GM12878 (cell line): ENCODE measurements around the gene KHDRBS2. TPM values are rescaled to one million over a fixed set of nuclear protein-coding genes. Genes with fewer than 3 reads are reported as not detected.

Experiments used
- ATAC-seq: fragments of 200-7000 bp; cut with Tn5 transposase; 3 replicates; pipeline ENCODE4 v1.9.1; 2020; ENCODE audit warnings: mild to moderate bottlenecking, moderate library complexity
- BruUV-seq: library from RNA; stranded (reverse); fragments of 400-500 nt; replicated peaks from 2 replicates; lab custom pipeline; 2021; lab: Mats Ljungman, UMichigan
- CTCF ChIA-PET: fragments of 300-600 bp; sonication (Branson Sonifier 250); formaldehyde crosslinking; extraction: SDS; loops from one replicate; lab custom pipeline; 2021; ENCODE audit warnings: inconsistent platforms; lab: Yijun Ruan, JAX
- POLR2A ChIA-PET: fragments of 350-600 bp; formaldehyde crosslinking; extraction: SDS; loops from one replicate; lab custom pipeline; 2021; ENCODE audit warnings: inconsistent platforms; lab: Charles Lee
- RAD21 ChIA-PET: fragments of 300-600 bp; sonication (Branson Sonifier 250); formaldehyde crosslinking; loops from one replicate; lab custom pipeline; 2023; ENCODE audit warnings: antibody characterized with exemption; ENCODE audit not compliant: unreplicated experiment; lab: Charles Lee
- SMC1A ChIA-PET: fragments of 300-600 bp; sonication (Branson Sonifier 250); formaldehyde crosslinking; loops from one replicate; lab custom pipeline; 2023; ENCODE audit not compliant: unreplicated experiment, uncharacterized antibody; lab: Charles Lee
- DNase-seq: peaks from one replicate; pipeline ENCODE4 v3.0.0-alpha.2; 2011; ENCODE audit warnings: low read depth, low spot score
- FAIRE-seq: peaks from 3 replicates; lab custom pipeline; 2011; peaks lifted over from hg19 to GRCh38; lab: Jason Lieb, UNC
- H2AFZ ChIP-seq: 2 replicates; pipeline ENCODE4 v1.6.0; 2011; ENCODE audit warnings: low read depth, low read length, control low read depth; ENCODE audit not compliant: control insufficient read depth
- H3K27ac ChIP-seq: 2 replicates; pipeline ENCODE4 v1.5.1; 2011; ENCODE audit warnings: control low read depth; ENCODE audit not compliant: control insufficient read depth, insufficient read depth
- H3K27me3 ChIP-seq, 2 experiments: replicated peaks in 1 of 2; 2 replicates each; pipeline versions ENCODE4 v1.6.0 to v1.6.1; 2011; ENCODE audit warnings: low read length in 1 of 2; ENCODE audit not compliant: control insufficient read depth in 2 of 2, insufficient read depth in 2 of 2
- H3K36me3 ChIP-seq, 2 experiments: 2 replicates each; pipeline ENCODE4 v1.5.1; 2011; ENCODE audit warnings: low read length in 1 of 2; ENCODE audit not compliant: control insufficient read depth in 2 of 2, insufficient read depth in 2 of 2
- H3K4me1 ChIP-seq: 2 replicates; pipeline ENCODE4 v1.6.1; 2011; ENCODE audit warnings: mild to moderate bottlenecking, low read length, moderate library complexity, mixed read lengths; ENCODE audit not compliant: control insufficient read depth, insufficient read depth
- H3K4me2 ChIP-seq: 2 replicates; pipeline ENCODE4 v1.6.0; 2011; ENCODE audit warnings: control low read depth; ENCODE audit not compliant: control insufficient read depth, insufficient read depth
- H3K4me3 ChIP-seq: fragments of 200-600 bp; sonication (generic); 2 replicates; pipeline ENCODE4 v1.5.1; 2016
- H3K79me2 ChIP-seq: 2 replicates; pipeline ENCODE4 v1.6.0; 2011; ENCODE audit warnings: low read length; ENCODE audit not compliant: control insufficient read depth, insufficient read depth
- H3K9ac ChIP-seq: 2 replicates; pipeline ENCODE4 v1.8.0; 2011; ENCODE audit warnings: low read length, control low read depth, mixed read lengths; ENCODE audit not compliant: control insufficient read depth, insufficient read depth
- H3K9me3 ChIP-seq: replicated peaks from 3 replicates; pipeline ENCODE4 v1.5.1; 2011; ENCODE audit warnings: mild to moderate bottlenecking, low read length; ENCODE audit not compliant: control insufficient read depth, insufficient read depth
- H4K20me1 ChIP-seq: 2 replicates; pipeline ENCODE4 v1.6.0; 2011; ENCODE audit not compliant: control insufficient read depth, insufficient read depth
- DPF2 ChIP-seq: fragments of 450-650 bp; IDR thresholded peaks from 2 replicates; pipeline ENCODE4 v1.6.1; 2017; ENCODE audit warnings: mild to moderate bottlenecking
- EED ChIP-seq: sonication (generic); IDR thresholded peaks from 2 replicates; pipeline ENCODE4 v1.6.1; 2016; ENCODE audit warnings: antibody characterized with exemption, low read depth
- GABPA ChIP-seq: IDR thresholded peaks from 2 replicates; pipeline ENCODE4 v1.6.1; 2014; ENCODE audit warnings: antibody characterized with exemption, low read depth, mild to moderate bottlenecking, inconsistent platforms
- KAT2A ChIP-seq: conservative IDR thresholded peaks from 2 replicates; pipeline ENCODE4 v1.6.1; 2011; ENCODE audit warnings: low read depth, low read length; ENCODE audit not compliant: control insufficient read depth
- PKNOX1 ChIP-seq: fragments of 450-650 bp; IDR thresholded peaks from 2 replicates; pipeline ENCODE4 v1.6.1; 2016; ENCODE audit warnings: mild to moderate bottlenecking
- PML ChIP-seq: IDR thresholded peaks from 2 replicates; pipeline ENCODE4 v1.6.1; 2012; ENCODE audit warnings: low read length, inconsistent platforms
- RELB ChIP-seq: fragments of 450-650 bp; IDR thresholded peaks from 2 replicates; pipeline ENCODE4 v1.6.1; 2017; ENCODE audit warnings: low read depth, mild to moderate bottlenecking, moderate library complexity
- SKIL ChIP-seq: fragments of 450-650 bp; IDR thresholded peaks from 2 replicates; pipeline ENCODE4 v1.6.1; 2017; ENCODE audit warnings: mild to moderate bottlenecking, low read depth, inconsistent platforms; ENCODE audit not compliant: poor library complexity, severe bottlenecking
- SMAD5 ChIP-seq: IDR thresholded peaks from 2 replicates; pipeline ENCODE4 v1.6.1; 2016; ENCODE audit warnings: antibody characterized with exemption, low read depth
- SMARCA5 ChIP-seq: fragments of 450-650 bp; IDR thresholded peaks from 2 replicates; pipeline ENCODE4 v1.6.1; 2017; ENCODE audit warnings: mild to moderate bottlenecking
- YBX1 ChIP-seq: fragments of 450-650 bp; IDR thresholded peaks from 2 replicates; pipeline ENCODE4 v1.6.1; 2016; ENCODE audit warnings: antibody characterized with exemption
- YY1 ChIP-seq: IDR thresholded peaks from 2 replicates; pipeline ENCODE4 v1.6.1; 2011; ENCODE audit warnings: low read depth, mild to moderate bottlenecking, low read length
- WGBS: methylation state at CpG from one replicate; pipeline ENCODE4 v1.1.6; 2016; ENCODE audit warnings: low lambda C conversion rate; ENCODE audit not compliant: insufficient replicate concordance, insufficient coverage; ENCODE audit errors: missing lambda C conversion rate; 5-methylcytosine and 5-hydroxymethylcytosine counted together
- in situ Hi-C: fragments of 300-500 bp; cut with MboI; formaldehyde crosslinking; loops from 9 replicates; pipeline ENCODE4 v1.14.3; 2018; ENCODE audit warnings: mixed read lengths
- intact Hi-C: fragments of 100-400 bp; cut with micrococcal nuclease; formaldehyde crosslinking; loops from one replicate; pipeline ENCODE4 v1.14.2; 2022; ENCODE audit not compliant: unreplicated experiment
- polyA plus RNA-seq, 11 experiments: library from polyadenylated mRNA; depleted of rRNA in 4 of 11; unstranded in 6 of 11; stranded (reverse) in 5 of 11; fragments of >200 nt; fragmentation: Nextera tagmentation in 4 of 11; fragmentation: Illumina TruSeq in 1 of 11; extraction: Ambion mirVana in 4 of 11; extraction: Trizol in 1 of 11; gene quantifications; 1 replicate in 1 of 11; 2 replicates in 10 of 11; pipeline versions ENCODE4 v1.2.1 to v1.2.3, GENCODE V29; 2011 to 2016; ENCODE audit warnings: inconsistent platforms in 2 of 11, missing spikeins in 2 of 11, low read depth in 1 of 11
- total RNA-seq, 4 experiments: library from RNA; depleted of rRNA in 3 of 4; stranded (reverse); fragments of >200 nt in 3 of 4; fragmentation: Illumina TruSeq in 1 of 4; extraction: Trizol in 1 of 4; gene quantifications; 2 replicates each; pipeline versions ENCODE4 v1.2.1 to v1.2.3, GENCODE V29; 2013 to 2021

The KHDRBS2 gene
- total and polyA plus RNA-seq, 10 of the 15 experiments (the other 5 are each of a cell fraction or from before 2014, with no cell fraction given) = 0.11 to 0.56 TPM; not detected in 8

- Histone ChIP-seq H4K20me1 (no peaks in the 10 kb centered on the region), H3K9ac (no peak overlapping the region), H3K4me3 (no peak overlapping the region), H3K9me3 (no peaks in the 10 kb centered on the region), H2AFZ (no peak overlapping the region), H3K27ac (no peak overlapping the region), H3K4me2 (no peak overlapping the region), H3K4me1 (no peaks in the 10 kb centered on the region), H3K79me2 (no peaks in the 10 kb centered on the region), H3K27me3 (no peaks in the 10 kb centered on the region), H3K36me3 (no peaks in the 10 kb centered on the region)
- intact Hi-C loops = no loop called here
- ChIA-PET RAD21 (no interaction called here), SMC1A (no interaction called here), POLR2A (no interaction called here), CTCF (no interaction called here)
- no peak for ATAC-seq
- no peak for TF ChIP-seq SMARCA5
- no peak for TF ChIP-seq PML
- TF ChIP-seq KAT2A = no peak
- TF ChIP-seq EED = no peak
- in situ Hi-C loops = no loop called here
- 0% methylated on average over 1 of the region's 1 CpG for WGBS
- DNase-seq = no peak
- no peak for FAIRE-seq
- BruUV-seq = no TSS peak
Measured at GRCh38 chr6:62202078-62202477, 83.9 kb downstream of the KHDRBS2 start.

GRCh38 chr6:62192593-62192992 lies 93.4 kb downstream of the KHDRBS2 start:
- ATAC-seq = no peak
- intact Hi-C loops = no loop called here
- no peaks in the 10 kb centered on the region for H3K9me3 ChIP-seq
- H3K27me3 ChIP-seq = no peaks in the 10 kb centered on the region
- H3K36me3 ChIP-seq = no peaks in the 10 kb centered on the region
- no peak for DNase-seq
- no peak overlapping the region for H3K4me3 ChIP-seq
- H3K4me1 ChIP-seq = no peaks in the 10 kb centered on the region
- ChIA-PET SMC1A (no interaction called here), CTCF (no interaction called here), POLR2A (no interaction called here), RAD21 (no interaction called here)
- H2AFZ ChIP-seq = no peak overlapping the region
- in situ Hi-C loops = no loop called here
- H3K27ac ChIP-seq = no peak overlapping the region
- BruUV-seq = no TSS peak
- H4K20me1 ChIP-seq = no peaks in the 10 kb centered on the region
- H3K4me2 ChIP-seq = no peak overlapping the region
- H3K9ac ChIP-seq = no peak overlapping the region
- no peak for FAIRE-seq
- H3K79me2 ChIP-seq = no peaks in the 10 kb centered on the region
- WGBS = 5% methylated on average over 1 of the region's 1 CpG
- no peak for TF ChIP-seq SKIL
- TF ChIP-seq YBX1 = no peak
- no peak for TF ChIP-seq RELB
- TF ChIP-seq PKNOX1 = no peak
- no peak for TF ChIP-seq GABPA
- TF ChIP-seq DPF2 = no peak
- TF ChIP-seq YY1 = no peak
- TF ChIP-seq SMAD5 = no peak
